ENCODE data around the gene PARD3. TPM values are rescaled to one million over a fixed set of nuclear protein-coding genes. Genes with fewer than 3 reads are reported as not detected.

Gene PARD3
- total and polyA plus RNA-seq, 2 donors from 2014 or later, result 21.1 to 47.5 TPM

DNA sequence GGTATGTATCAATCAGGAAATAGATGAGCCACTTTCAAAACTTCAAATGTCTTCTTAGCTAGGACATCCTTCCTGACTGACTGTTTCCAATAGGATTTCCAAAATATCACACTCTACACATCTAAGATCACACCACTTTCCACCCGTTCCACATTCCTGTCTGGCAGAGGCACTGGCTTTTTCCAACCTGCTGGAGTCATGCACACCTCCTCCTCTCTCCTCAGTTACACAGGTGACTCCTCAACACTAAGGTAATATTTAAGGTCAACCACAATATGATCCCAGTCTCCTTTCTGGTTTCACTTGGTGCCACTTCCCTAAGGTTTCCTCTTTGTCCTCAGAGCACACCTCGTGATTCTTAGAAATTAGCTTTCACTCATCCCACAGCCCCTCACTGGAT, 196.5 kb downstream of the PARD3 start:
- H3K36me3 ChIP-seq (ENCODE audit: control insufficient read depth in 2 of 3, insufficient read depth in 3 of 3, low read length in 3 of 3), result no peaks in the 10 kb centered on the region
- no peak overlapping the region for H3K9ac ChIP-seq (ENCODE audit: low read length in 3 of 3)
- no peaks in the 10 kb centered on the region for H3K9me3 ChIP-seq (ENCODE audit: control insufficient read depth in 2 of 3, insufficient read depth in 1 of 3, low read length in 3 of 3)
- peaks cover 0 to 3% (median 0%) of the 10 kb centered on the region in 3 donors for H3K4me1 ChIP-seq (ENCODE audit: control insufficient read depth in 2 of 3, insufficient read depth in 2 of 3, low read depth in 1 of 3, low read length in 3 of 3)
- TF ChIP-seq, protein P1, sequence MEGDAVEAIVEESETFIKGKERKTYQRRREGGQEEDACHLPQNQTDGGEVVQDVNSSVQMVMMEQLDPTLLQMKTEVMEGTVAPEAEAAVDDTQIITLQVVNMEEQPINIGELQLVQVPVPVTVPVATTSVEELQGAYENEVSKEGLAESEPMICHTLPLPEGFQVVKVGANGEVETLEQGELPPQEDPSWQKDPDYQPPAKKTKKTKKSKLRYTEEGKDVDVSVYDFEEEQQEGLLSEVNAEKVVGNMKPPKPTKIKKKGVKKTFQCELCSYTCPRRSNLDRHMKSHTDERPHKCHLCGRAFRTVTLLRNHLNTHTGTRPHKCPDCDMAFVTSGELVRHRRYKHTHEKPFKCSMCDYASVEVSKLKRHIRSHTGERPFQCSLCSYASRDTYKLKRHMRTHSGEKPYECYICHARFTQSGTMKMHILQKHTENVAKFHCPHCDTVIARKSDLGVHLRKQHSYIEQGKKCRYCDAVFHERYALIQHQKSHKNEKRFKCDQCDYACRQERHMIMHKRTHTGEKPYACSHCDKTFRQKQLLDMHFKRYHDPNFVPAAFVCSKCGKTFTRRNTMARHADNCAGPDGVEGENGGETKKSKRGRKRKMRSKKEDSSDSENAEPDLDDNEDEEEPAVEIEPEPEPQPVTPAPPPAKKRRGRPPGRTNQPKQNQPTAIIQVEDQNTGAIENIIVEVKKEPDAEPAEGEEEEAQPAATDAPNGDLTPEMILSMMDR (IDR thresholded peaks at IDR 0.05; ENCODE audit: borderline replicate concordance, extremely low read depth, insufficient read depth), result no peak
- DNase-seq (no peak), FAIRE-seq (no peak)
- no peak overlapping the region for H3K27ac ChIP-seq (ENCODE audit: low read depth in 2 of 2, low read length in 2 of 2)
- no peak overlapping the region for H3K4me3 ChIP-seq (ENCODE audit: low read length in 3 of 3)
- no peaks in the 10 kb centered on the region for H3K27me3 ChIP-seq (ENCODE audit: control insufficient read depth, insufficient read depth, low read length)
- intact Hi-C loops (cut with DNase I), result no loop called here

DNA sequence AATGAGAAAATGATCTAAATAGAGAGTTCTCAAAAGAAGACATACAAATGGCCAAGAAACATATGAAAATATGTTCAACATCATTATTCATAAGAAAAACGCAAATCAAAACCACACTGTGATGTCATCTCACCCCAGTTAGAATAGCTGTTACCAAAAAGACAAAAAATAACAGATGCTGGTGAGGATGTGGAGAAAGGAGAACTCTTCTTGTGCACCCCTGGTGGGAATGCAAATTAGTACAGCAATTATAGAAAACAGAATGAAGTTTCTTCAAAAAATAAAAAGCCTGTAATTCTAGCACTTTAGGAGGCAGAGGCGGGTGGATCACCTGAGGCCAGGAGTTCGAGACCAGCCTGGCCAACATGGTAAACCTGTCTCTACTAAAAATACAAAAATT, 199.3 kb downstream of the PARD3 start:
- intact Hi-C loops (cut with DNase I), result no loop called here

DNA sequence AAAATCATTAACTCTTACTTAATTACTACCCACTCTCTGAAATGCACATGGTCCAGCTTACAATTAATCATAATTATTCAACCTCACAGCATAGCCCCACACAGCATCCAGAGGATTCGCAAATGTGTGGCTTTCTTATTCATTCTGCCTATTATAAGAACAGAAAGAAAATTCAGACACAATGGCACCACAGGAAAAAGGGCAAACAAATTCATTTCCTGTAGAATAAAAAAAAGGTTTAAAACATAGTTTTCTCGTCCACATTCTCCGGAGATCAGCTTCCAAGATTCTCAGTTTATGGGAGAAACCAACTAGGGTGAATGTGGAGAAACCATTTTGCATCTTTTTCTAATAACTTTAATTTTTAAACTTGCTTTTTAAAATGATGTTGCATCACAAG, 201.6 kb downstream of the PARD3 start:
- Histone ChIP-seq H3K4me1 (ENCODE audit: control insufficient read depth in 2 of 3, insufficient read depth in 2 of 3, low read depth in 1 of 3, low read length in 3 of 3) (peaks cover 0 to 3% (median under 1%) of the 10 kb centered on the region in 3 donors), H3K27me3 (ENCODE audit: control insufficient read depth, insufficient read depth, low read length) (no peaks in the 10 kb centered on the region), H3K9me3 (ENCODE audit: control insufficient read depth in 2 of 3, insufficient read depth in 1 of 3, low read length in 3 of 3) (no peaks in the 10 kb centered on the region), H3K9ac (ENCODE audit: low read length in 3 of 3) (no peak overlapping the region), H3K36me3 (ENCODE audit: control insufficient read depth in 2 of 3, insufficient read depth in 3 of 3, low read length in 3 of 3) (no peaks in the 10 kb centered on the region), H3K4me3 (ENCODE audit: low read length in 3 of 3) (no peak overlapping the region), H3K27ac (ENCODE audit: low read depth in 2 of 2, low read length in 2 of 2) (no peak overlapping the region)
- DNase-seq, result no peak
- no peak for FAIRE-seq
- intact Hi-C loops (cut with DNase I), result no loop called here
- TF ChIP-seq, protein P1 (IDR thresholded peaks at IDR 0.05; ENCODE audit: borderline replicate concordance, extremely low read depth, insufficient read depth), result no peak

More for the DNA sequence above, 199.3 kb downstream of the PARD3 start:
- Histone ChIP-seq H3K9ac (ENCODE audit: low read length in 3 of 3) (no peak overlapping the region), H3K9me3 (ENCODE audit: control insufficient read depth in 2 of 3, insufficient read depth in 1 of 3, low read length in 3 of 3) (no peaks in the 10 kb centered on the region), H3K4me1 (ENCODE audit: control insufficient read depth in 2 of 3, insufficient read depth in 2 of 3, low read depth in 1 of 3, low read length in 3 of 3) (peaks cover 0 to 3% (median 3%) of the 10 kb centered on the region in 3 donors), H3K27ac (ENCODE audit: low read depth in 2 of 2, low read length in 2 of 2) (no peak overlapping the region), H3K36me3 (ENCODE audit: control insufficient read depth in 2 of 3, insufficient read depth in 3 of 3, low read length in 3 of 3) (no peaks in the 10 kb centered on the region), H3K4me3 (ENCODE audit: low read length in 3 of 3) (no peak overlapping the region), H3K27me3 (ENCODE audit: control insufficient read depth, insufficient read depth, low read length) (no peaks in the 10 kb centered on the region)
- no peak for FAIRE-seq
- DNase-seq, result no peak
- TF ChIP-seq, protein P1 (IDR thresholded peaks at IDR 0.05; ENCODE audit: borderline replicate concordance, extremely low read depth, insufficient read depth), result no peak

DNA sequence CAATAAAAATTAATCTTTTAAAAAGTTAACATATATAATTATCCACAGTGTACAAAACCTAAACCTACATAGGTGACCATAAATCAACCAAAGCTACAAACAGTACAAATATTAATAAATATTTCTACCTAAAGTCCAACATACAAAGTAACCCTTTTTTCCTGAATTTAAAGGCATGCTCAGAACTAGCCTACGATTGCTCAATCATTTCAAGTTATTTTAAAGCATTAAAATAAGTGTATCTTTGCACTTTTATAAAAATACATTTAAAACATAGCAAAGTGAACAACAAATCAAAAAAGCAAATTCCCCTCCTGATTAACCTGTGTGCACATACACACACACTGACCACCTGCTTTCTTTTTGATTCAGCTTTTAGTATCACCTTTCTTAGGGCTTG, 202.2 kb downstream of the PARD3 start:
- TF ChIP-seq, protein P1 (IDR thresholded peaks at IDR 0.05; ENCODE audit: borderline replicate concordance, extremely low read depth, insufficient read depth), result no peak

More for the DNA sequence above, 202.2 kb downstream of the PARD3 start:
- Histone ChIP-seq H3K27ac (ENCODE audit: low read depth in 2 of 2, low read length in 2 of 2) (no peak overlapping the region), H3K9me3 (ENCODE audit: control insufficient read depth in 2 of 3, insufficient read depth in 1 of 3, low read length in 3 of 3) (no peaks in the 10 kb centered on the region), H3K36me3 (ENCODE audit: control insufficient read depth in 2 of 3, insufficient read depth in 3 of 3, low read length in 3 of 3) (no peaks in the 10 kb centered on the region), H3K27me3 (ENCODE audit: control insufficient read depth, insufficient read depth, low read length) (no peaks in the 10 kb centered on the region), H3K9ac (ENCODE audit: low read length in 3 of 3) (no peak overlapping the region), H3K4me1 (ENCODE audit: control insufficient read depth in 2 of 3, insufficient read depth in 2 of 3, low read depth in 1 of 3, low read length in 3 of 3) (peaks cover 0 to 3% (median 0%) of the 10 kb centered on the region in 3 donors), H3K4me3 (ENCODE audit: low read length in 3 of 3) (no peak overlapping the region)
- FAIRE-seq (no peak), DNase-seq (no peak)
- intact Hi-C loops (cut with DNase I), result no loop called here

Measured in kidney (tissue), 14 donors.